Neural cell (in vitro differentiated cells): ENCODE measurements around the gene ADAMTS17.

Experiments
- EZH2 ChIP-seq: fragments of 200-600, 300-800 bp; shearing (Covaris generic), sonication (generic); IDR thresholded peaks from 2 replicates; pipeline ENCODE4 v1.6.1; 2014; ENCODE audit warnings: antibody characterized with exemption, low read length, borderline replicate concordance, mild to moderate bottlenecking; ENCODE audit not compliant: insufficient read depth, poor library complexity, severe bottlenecking
- MXI1 ChIP-seq: fragments of 450-650 bp; conservative IDR thresholded peaks from 2 replicates; pipeline ENCODE4 v1.6.1; 2014; ENCODE audit warnings: antibody characterized with exemption, mild to moderate bottlenecking; ENCODE audit not compliant: poor library complexity, severe bottlenecking
- POLR2AphosphoS5 ChIP-seq: IDR thresholded peaks from 2 replicates; pipeline ENCODE4 v1.6.1; 2012

DNA sequence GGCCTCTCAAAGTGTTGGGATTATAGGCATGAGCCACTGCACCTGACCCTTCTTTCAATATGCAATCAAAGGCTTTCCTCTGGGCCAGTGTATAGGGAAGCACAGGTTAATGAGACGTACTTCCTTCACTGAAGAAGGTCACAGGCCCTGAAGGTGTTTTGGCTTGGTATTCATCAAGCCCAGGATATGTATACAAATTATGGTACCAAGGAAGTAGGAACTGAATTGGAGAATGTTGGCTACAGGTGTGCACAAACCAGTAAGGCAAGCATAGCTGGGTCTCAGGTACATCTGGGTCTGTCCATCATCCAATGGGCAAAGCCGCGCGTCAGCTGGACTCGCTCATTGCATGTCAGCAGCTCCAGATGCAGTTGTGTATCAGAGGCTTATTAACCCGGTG lies 237.9 kb downstream of the ADAMTS17 start:
- TF ChIP-seq MXI1 (no peak), POLR2AphosphoS5 (no peak), EZH2 (no peak)
